Chondrocyte (in vitro differentiated cells): ENCODE measurements around the gene GFRA1. TPM values are rescaled to one million over a fixed set of nuclear protein-coding genes. Genes with fewer than 3 reads are reported as not detected.
"Not testable (repeated sequence)": the region's sequence is repeated elsewhere in the genome, so short reads cannot be mapped to it uniquely, and the experiment has no call there.

Experiments
- DNase-seq: peaks from one replicate; pipeline ENCODE4 v3.0.0; 2021; ENCODE audit warnings: mixed read lengths, low spot score
- H3K27ac Mint-ChIP-seq: one replicate; pipeline ENCODE4 v1.8.0; 2021; ENCODE audit warnings: mild to moderate bottlenecking, moderate library complexity, mixed read lengths; ENCODE audit not compliant: unreplicated experiment
- H3K27me3 Mint-ChIP-seq: 2 replicates; pipeline ENCODE4 v1.8.0; 2021; ENCODE audit warnings: low read depth, mixed read lengths
- H3K36me3 Mint-ChIP-seq: 2 replicates; pipeline ENCODE4 v1.8.0; 2021; ENCODE audit warnings: low read depth, mixed read lengths
- H3K4me1 Mint-ChIP-seq: 2 replicates; pipeline ENCODE4 v1.8.0; 2021; ENCODE audit warnings: low read depth, mild to moderate bottlenecking, mixed read lengths
- H3K4me3 Mint-ChIP-seq: one replicate; pipeline ENCODE4 v1.8.0; 2021; ENCODE audit warnings: mild to moderate bottlenecking, moderate library complexity, mixed read lengths; ENCODE audit not compliant: unreplicated experiment
- H3K9me3 Mint-ChIP-seq: 2 replicates; pipeline ENCODE4 v1.8.0; 2021; ENCODE audit warnings: low read depth, mixed read lengths
- CTCF ChIP-seq: fragments of 200-600 bp; sonication (generic); IDR thresholded peaks from 2 replicates; pipeline ENCODE4 v1.5.0; 2021; ENCODE audit warnings: antibody characterized with exemption, mild to moderate bottlenecking, moderate library complexity
- total RNA-seq: library from RNA; stranded (reverse); gene quantifications from 3 replicates; pipeline ENCODE4 v1.2.1, GENCODE V29; 2021

The GFRA1 gene
- total RNA-seq, 1 donor from 2014 or later = 79.7 TPM

GRCh38 chr10:116170815-116171250, 102.2 kb downstream of the GFRA1 start:
- H3K27ac Mint-ChIP-seq = no peak overlapping the region
- no peak overlapping the region for H3K4me3 Mint-ChIP-seq
- no peaks in the 10 kb centered on the region for H3K36me3 Mint-ChIP-seq
- no peaks in the 10 kb centered on the region for H3K27me3 Mint-ChIP-seq
- peaks cover 15% of the 10 kb centered on the region for H3K4me1 Mint-ChIP-seq
- H3K9me3 Mint-ChIP-seq = peaks cover 3% of the 10 kb centered on the region
- no peak for DNase-seq
- no peak for TF ChIP-seq CTCF

DNA sequence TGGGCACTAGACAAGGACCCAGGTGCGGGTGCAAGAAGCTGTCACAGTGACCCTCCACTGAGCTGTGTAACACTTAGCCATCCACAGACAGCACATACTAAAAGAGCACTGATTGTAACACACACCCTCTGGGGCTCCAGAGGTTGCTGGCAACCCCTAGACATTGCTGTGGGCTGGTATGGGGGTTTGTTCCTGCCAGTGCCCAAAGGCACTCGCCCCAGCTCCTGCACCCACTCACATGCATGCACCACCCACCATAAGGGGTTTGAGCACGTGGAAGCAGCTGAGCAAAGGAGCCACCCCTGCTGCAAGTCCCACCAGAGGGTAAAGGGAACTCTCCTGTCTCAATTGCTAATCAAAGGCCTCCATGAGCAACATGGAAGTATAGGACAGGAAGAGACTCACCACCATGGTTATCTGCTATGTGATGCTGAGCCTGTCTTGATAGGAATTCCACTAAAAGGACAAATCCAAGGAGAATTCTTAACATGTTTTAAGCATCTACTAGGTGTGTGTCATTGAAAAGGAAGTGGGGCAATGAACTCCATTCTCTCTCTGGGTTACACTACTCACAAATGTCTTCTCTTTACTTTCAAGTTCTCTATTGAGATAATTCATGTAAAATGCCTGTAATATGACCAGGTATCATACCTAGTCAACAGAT, 103.1 kb downstream of the GFRA1 start:
- Mint-ChIP-seq H3K4me3 (no peak overlapping the region), H3K27me3 (no peaks in the 10 kb centered on the region), H3K4me1 (peaks cover 15% of the 10 kb centered on the region), H3K27ac (no peak overlapping the region), H3K36me3 (no peaks in the 10 kb centered on the region), H3K9me3 (peaks cover 3% of the 10 kb centered on the region)
- no peak for DNase-seq
- TF ChIP-seq CTCF = no peak

GRCh38 chr10:116168745-116169144, 104.3 kb downstream of the GFRA1 start:
- TF ChIP-seq CTCF = no peak
- Mint-ChIP-seq H3K4me1 (peaks cover 15% of the 10 kb centered on the region), H3K27ac (no peak overlapping the region), H3K27me3 (no peaks in the 10 kb centered on the region), H3K36me3 (no peaks in the 10 kb centered on the region), H3K9me3 (peaks cover 3% of the 10 kb centered on the region), H3K4me3 (no peak overlapping the region)
- DNase-seq = no peak

DNA sequence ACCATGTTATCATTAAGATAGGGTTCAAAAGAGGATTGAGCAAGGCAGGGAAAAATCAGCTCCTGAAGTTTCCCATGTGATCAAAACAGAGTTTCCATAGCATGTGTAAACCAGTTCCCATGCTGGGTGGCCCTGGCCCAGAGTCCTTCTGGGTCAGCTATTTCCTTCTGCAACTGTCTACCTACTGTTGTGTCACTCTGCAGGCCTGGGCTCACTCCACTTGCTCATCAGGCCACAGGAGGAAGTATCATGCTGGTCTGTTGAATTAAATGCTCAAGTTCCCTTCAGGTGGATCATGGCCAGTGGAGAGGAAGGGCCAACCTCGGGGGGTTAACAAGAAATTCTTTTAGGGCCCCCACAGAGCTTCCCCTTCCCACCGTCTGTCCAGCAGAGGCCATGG, 104.7 kb downstream of the GFRA1 start:
- Mint-ChIP-seq H3K27me3 (no peaks in the 10 kb centered on the region), H3K9me3 (peaks cover 3% of the 10 kb centered on the region), H3K27ac (no peak overlapping the region), H3K4me3 (no peak overlapping the region), H3K36me3 (no peaks in the 10 kb centered on the region), H3K4me1 (peaks cover 15% of the 10 kb centered on the region)
- no peak for DNase-seq
- no peak for TF ChIP-seq CTCF

DNA sequence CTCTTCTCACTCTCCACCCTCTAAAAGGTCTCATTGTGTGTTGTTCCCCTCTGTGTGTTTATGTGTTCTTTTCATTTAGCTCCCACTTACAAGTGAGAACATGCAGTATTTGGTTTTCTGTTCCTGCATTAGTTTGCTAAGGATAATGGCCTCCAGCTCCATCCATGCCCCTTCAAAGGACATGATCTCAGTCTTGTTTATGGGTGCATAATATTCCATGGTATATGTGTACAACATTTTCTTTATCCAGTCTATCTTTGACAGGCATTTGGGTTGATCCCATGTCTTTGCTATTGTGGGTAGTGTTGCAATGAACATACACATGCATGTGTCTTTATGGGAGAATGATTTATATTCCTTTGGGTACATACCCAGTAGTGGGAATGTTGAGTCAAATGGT, 107.1 kb downstream of the GFRA1 start:
- H3K36me3 Mint-ChIP-seq, DNase-seq, H3K27ac Mint-ChIP-seq, H3K4me3 Mint-ChIP-seq, H3K4me1 Mint-ChIP-seq, H3K27me3 Mint-ChIP-seq, H3K9me3 Mint-ChIP-seq: not testable (repeated sequence)

GRCh38 chr10:116164291-116164690, 108.7 kb downstream of the GFRA1 start:
- DNase-seq = no peak
- Mint-ChIP-seq H3K4me3 (no peak overlapping the region), H3K27ac (no peak overlapping the region), H3K4me1 (peaks cover 3% of the 10 kb centered on the region), H3K9me3 (peaks cover 2% of the 10 kb centered on the region), H3K27me3 (no peaks in the 10 kb centered on the region), H3K36me3 (peaks cover 1% of the 10 kb centered on the region)
- TF ChIP-seq CTCF = no peak
